ENCODE measurements around the gene GHR.

GHR gene

DNA sequence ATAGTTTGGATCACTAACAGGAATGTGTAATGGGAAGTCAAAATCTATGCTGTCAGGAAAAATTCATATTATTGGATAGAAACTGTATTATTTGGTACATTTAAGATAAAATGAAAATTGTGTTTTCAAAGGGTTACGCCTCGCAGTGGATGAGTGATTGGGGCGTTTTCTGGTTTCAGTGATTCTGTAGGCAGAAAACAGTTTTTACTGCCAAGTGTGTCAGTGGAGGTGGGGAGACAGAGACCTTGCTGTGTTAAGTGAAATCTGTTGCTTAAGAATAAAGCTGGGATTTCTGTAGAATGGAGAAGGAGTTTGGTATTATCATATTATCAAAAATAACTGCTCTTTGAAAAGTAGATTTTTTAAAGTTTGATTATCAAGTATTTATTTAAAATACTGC, 69.7 kb downstream of the GHR start:
- Mint-ChIP-seq H3K36me3 (no peaks in the 10 kb centered on the region), H3K4me3 (no peak overlapping the region), H3K9me3 (ENCODE audit: low read depth) (no peaks in the 10 kb centered on the region), H3K27ac (no peak overlapping the region), H3K27me3 (no peaks in the 10 kb centered on the region), H3K4me1 (ENCODE audit: low read depth) (no peaks in the 10 kb centered on the region)

- Mint-ChIP-seq H3K27me3 (no peaks in the 10 kb centered on the region), H3K9me3 (ENCODE audit: low read depth) (no peaks in the 10 kb centered on the region), H3K4me3 (no peak overlapping the region), H3K4me1 (ENCODE audit: low read depth) (no peaks in the 10 kb centered on the region), H3K27ac (no peak overlapping the region), H3K36me3 (no peaks in the 10 kb centered on the region)
These were observed 71.2 kb downstream of the GHR start for GRCh38 chr5:42494414-42494813.

GRCh38 chr5:42495914-42496313, 72.7 kb downstream of the GHR start:
- no peaks in the 10 kb centered on the region for H3K27me3 Mint-ChIP-seq
- H3K4me3 Mint-ChIP-seq: no peak overlapping the region
- no peaks in the 10 kb centered on the region for H3K36me3 Mint-ChIP-seq
- no peaks in the 10 kb centered on the region for H3K4me1 Mint-ChIP-seq (ENCODE audit: low read depth)
- no peaks in the 10 kb centered on the region for H3K9me3 Mint-ChIP-seq (ENCODE audit: low read depth)
- no peak overlapping the region for H3K27ac Mint-ChIP-seq

DNA sequence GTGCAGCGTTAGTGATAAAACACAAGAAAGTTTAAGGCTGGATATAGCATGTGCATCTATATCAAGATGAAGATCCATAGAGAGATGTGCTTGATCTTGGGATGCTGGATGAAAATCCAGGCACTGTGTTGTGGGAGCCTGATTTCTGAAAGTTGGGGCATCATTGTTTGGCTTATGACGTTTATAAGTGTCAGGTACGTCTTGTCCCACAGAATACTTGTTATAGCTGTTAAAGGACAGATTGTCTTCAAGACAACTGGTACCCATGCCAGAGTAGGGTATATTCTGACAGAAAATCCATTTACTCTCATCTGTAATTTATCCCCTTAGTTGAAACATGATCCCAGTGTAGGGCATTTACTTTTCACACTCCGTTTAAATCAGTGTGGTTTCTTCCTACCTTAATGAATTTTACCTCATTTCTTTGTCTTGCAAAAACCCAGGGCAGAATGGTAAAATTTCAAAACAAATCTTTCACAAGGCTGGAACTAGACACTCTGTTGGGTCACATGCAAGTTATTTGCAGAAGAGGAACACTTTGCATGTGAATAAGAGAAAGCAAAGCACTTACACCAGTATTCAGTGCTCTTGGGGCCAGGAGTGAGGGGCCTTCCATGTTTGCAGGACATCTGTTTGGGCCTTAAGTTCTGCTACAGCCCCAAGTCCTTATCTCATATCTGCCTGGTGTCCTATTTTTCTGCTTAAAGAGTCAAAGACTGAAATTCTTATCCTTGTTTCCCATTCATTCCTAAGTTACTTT, 73.3 kb downstream of the GHR start:
- H3K27ac Mint-ChIP-seq: no peak overlapping the region
- H3K4me3 Mint-ChIP-seq: no peak overlapping the region
- H3K4me1 Mint-ChIP-seq (ENCODE audit: low read depth): no peaks in the 10 kb centered on the region
- H3K9me3 Mint-ChIP-seq (ENCODE audit: low read depth): no peaks in the 10 kb centered on the region
- no peaks in the 10 kb centered on the region for H3K27me3 Mint-ChIP-seq
- no peaks in the 10 kb centered on the region for H3K36me3 Mint-ChIP-seq

DNA sequence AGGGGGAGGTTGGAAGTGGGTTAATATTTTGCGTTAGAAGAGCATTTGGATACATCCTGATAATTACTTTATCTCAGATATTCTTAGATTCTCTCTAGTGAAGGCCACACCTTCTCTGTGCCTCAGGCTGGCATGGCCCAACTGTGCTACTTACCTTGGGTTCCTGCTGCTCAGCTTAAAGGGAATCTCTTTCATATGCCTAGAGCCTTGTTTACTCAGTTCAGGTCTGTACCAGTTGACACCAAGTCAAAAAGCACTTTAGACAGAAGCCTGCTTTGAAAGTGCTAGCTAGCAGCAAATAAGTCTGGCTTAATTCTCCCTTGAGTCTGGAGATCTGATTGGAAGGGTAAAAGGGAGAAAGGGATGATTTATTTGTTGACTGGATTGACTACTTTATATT, 74.8 kb downstream of the GHR start:
- no peak overlapping the region for H3K27ac Mint-ChIP-seq

DNA sequence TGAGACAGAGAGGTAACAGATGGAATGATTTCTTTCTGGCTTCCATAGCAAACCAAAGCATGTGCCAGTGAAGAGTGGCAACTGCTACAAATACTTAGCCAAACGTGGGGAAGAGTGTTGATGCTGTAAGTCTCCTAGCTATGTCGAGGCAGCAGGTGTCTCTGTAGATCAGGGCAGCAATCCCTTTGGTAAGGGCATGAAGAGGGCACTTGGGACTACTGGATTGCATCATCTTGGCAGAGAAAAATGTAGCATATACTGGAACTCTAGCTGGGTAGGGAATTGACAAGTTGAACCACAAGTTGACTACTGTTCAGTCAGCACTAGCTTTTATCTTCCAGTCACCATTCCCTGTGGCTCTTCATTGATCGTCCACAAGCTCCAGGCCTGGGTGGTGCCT, 75.8 kb downstream of the GHR start:
- Mint-ChIP-seq H3K4me3 (no peak overlapping the region), H3K9me3 (ENCODE audit: low read depth) (no peaks in the 10 kb centered on the region), H3K27me3 (no peaks in the 10 kb centered on the region), H3K36me3 (no peaks in the 10 kb centered on the region), H3K27ac (no peak overlapping the region), H3K4me1 (ENCODE audit: low read depth) (no peaks in the 10 kb centered on the region)

More for the DNA sequence above, 74.8 kb downstream of the GHR start:
- Mint-ChIP-seq H3K4me3 (no peak overlapping the region), H3K36me3 (no peaks in the 10 kb centered on the region), H3K9me3 (ENCODE audit: low read depth) (no peaks in the 10 kb centered on the region), H3K4me1 (ENCODE audit: low read depth) (no peaks in the 10 kb centered on the region), H3K27me3 (no peaks in the 10 kb centered on the region)

DNA sequence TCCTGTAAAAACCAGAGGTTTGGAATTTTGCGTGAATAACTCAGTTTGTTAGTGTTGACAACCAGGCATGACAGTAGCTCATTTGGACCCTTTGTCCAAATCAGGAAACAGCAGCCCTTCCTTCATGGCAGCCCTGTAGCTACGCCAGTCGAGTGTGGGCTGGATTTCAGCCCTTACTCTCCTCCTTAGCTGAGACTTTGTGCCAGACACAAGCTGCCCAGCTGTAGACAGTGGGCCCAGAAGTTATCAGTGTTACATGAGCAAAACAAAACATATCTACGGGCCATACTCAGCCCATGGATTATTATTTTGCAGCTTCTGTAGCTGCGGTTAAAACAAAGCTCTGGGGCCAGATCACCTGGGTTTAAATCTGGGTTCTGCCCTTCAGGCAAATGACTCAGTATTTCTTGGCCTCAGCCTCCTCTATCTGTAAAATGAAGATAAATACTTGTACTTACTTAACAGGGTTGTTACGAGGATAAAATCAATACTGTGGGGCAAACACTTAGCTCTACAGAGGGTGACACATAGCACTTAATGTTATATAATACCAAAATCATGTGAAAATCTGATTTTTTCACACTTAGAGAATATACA, 76.9 kb downstream of the GHR start:
- no peak overlapping the region for H3K27ac Mint-ChIP-seq
- no peaks in the 10 kb centered on the region for H3K9me3 Mint-ChIP-seq (ENCODE audit: low read depth)
- H3K4me3 Mint-ChIP-seq: no peak overlapping the region
- H3K27me3 Mint-ChIP-seq: no peaks in the 10 kb centered on the region
- H3K36me3 Mint-ChIP-seq: no peaks in the 10 kb centered on the region
- no peaks in the 10 kb centered on the region for H3K4me1 Mint-ChIP-seq (ENCODE audit: low read depth)

GRCh38 chr5:42502613-42503470, 79.6 kb downstream of the GHR start:
- H3K36me3 Mint-ChIP-seq: no peaks in the 10 kb centered on the region
- no peaks in the 10 kb centered on the region for H3K4me1 Mint-ChIP-seq (ENCODE audit: low read depth)
- no peaks in the 10 kb centered on the region for H3K9me3 Mint-ChIP-seq (ENCODE audit: low read depth)
- H3K4me3 Mint-ChIP-seq: no peak overlapping the region
- H3K27me3 Mint-ChIP-seq: no peaks in the 10 kb centered on the region
- no peak overlapping the region for H3K27ac Mint-ChIP-seq

DNA sequence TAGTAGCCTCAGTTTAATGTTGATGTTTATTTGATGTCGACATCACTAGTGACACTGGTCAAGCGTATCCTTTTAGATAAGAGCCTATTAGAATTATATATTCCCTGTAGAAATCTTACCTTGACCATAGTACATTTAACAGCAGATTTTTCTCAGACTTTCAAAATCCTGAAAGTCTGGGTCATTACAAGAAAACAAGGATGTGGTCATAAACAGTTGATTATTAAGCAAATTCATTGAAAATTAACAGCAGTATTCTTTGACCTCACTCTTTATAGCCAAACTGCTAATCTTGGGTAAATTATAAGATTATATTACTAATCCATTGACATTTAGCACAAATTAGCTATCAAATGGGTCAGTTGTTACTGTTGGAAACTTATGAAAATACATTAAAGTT, 83.4 kb downstream of the GHR start:
- Mint-ChIP-seq H3K36me3 (no peaks in the 10 kb centered on the region), H3K4me1 (ENCODE audit: low read depth) (no peaks in the 10 kb centered on the region), H3K9me3 (ENCODE audit: low read depth) (no peaks in the 10 kb centered on the region), H3K27me3 (no peaks in the 10 kb centered on the region), H3K4me3 (no peak overlapping the region), H3K27ac (no peak overlapping the region)

GRCh38 chr5:42507451-42508097, 84.3 kb downstream of the GHR start:
- no peak overlapping the region for H3K4me3 Mint-ChIP-seq
- no peaks in the 10 kb centered on the region for H3K36me3 Mint-ChIP-seq
- no peaks in the 10 kb centered on the region for H3K4me1 Mint-ChIP-seq (ENCODE audit: low read depth)
- H3K27ac Mint-ChIP-seq: no peak overlapping the region
- H3K9me3 Mint-ChIP-seq (ENCODE audit: low read depth): no peaks in the 10 kb centered on the region
- H3K27me3 Mint-ChIP-seq: no peaks in the 10 kb centered on the region

DNA sequence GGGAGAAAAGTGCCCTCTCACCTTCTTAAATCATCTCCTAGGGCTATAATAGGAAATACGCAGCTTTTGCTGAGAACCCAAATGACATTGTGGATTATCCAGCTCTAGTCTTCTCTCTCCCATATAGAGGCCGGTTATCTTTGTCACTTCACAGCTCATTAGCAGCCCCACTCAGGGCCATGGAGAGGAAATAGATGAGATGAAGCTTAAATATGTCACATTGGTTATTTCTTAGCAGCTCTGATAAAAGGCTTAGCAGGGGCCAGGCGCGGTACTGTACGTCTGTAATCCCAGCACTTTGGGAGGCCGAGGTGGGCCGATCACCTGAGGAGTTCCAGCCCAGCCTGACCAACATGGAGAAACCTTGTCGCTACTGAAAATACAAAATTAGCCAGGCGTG, 90.0 kb downstream of the GHR start:
- no peak overlapping the region for H3K27ac Mint-ChIP-seq
- H3K36me3 Mint-ChIP-seq: no peaks in the 10 kb centered on the region
- no peak overlapping the region for H3K4me3 Mint-ChIP-seq
- H3K27me3 Mint-ChIP-seq: peaks cover 2% of the 10 kb centered on the region
- H3K9me3 Mint-ChIP-seq (ENCODE audit: low read depth): no peaks in the 10 kb centered on the region
- H3K4me1 Mint-ChIP-seq (ENCODE audit: low read depth): no peaks in the 10 kb centered on the region

DNA sequence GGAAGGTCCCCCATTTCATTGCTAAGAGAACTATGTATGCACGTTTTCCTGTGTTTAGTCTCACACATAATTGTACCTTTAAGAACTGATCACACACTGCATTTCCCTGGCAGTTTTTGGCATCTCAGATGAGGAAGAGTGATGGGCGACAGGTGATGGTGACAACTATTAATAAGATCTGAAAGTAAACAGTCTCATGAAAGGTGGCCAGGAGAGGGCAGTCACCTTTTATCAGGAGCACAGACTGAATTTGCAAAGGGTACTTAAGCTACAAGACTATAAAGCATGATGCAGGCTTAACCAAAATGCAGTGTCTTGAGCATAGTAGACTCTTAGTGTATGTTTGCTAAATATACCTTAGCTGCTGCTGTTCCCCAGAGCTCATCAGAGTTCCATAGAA, 91.5 kb downstream of the GHR start:
- peaks cover 2% of the 10 kb centered on the region for H3K27me3 Mint-ChIP-seq
- H3K36me3 Mint-ChIP-seq: no peaks in the 10 kb centered on the region
- H3K27ac Mint-ChIP-seq: no peak overlapping the region
- no peaks in the 10 kb centered on the region for H3K4me1 Mint-ChIP-seq (ENCODE audit: low read depth)
- no peaks in the 10 kb centered on the region for H3K9me3 Mint-ChIP-seq (ENCODE audit: low read depth)
- no peak overlapping the region for H3K4me3 Mint-ChIP-seq

- Mint-ChIP-seq H3K4me1 (ENCODE audit: low read depth) (no peaks in the 10 kb centered on the region), H3K9me3 (ENCODE audit: low read depth) (no peaks in the 10 kb centered on the region), H3K27ac (no peak overlapping the region), H3K4me3 (no peak overlapping the region), H3K27me3 (peaks cover 2% of the 10 kb centered on the region), H3K36me3 (no peaks in the 10 kb centered on the region)
These were observed 92.3 kb downstream of the GHR start for GRCh38 chr5:42515504-42515903.

- H3K4me3 Mint-ChIP-seq: no peak overlapping the region
- H3K36me3 Mint-ChIP-seq: no peaks in the 10 kb centered on the region
- H3K27me3 Mint-ChIP-seq: peaks cover 2% of the 10 kb centered on the region
- H3K9me3 Mint-ChIP-seq (ENCODE audit: low read depth): no peaks in the 10 kb centered on the region
- H3K27ac Mint-ChIP-seq: no peak overlapping the region
- H3K4me1 Mint-ChIP-seq (ENCODE audit: low read depth): no peaks in the 10 kb centered on the region
These were observed 93.2 kb downstream of the GHR start for GRCh38 chr5:42516282-42517042.

All from activated naive CD8-positive, alpha-beta T cell (primary cell).